WTC11 (cell line): ENCODE measurements around the gene TPST2. TPM values are rescaled to one million over a fixed set of nuclear protein-coding genes. Genes with fewer than 3 reads are reported as not detected.

Source experiments
- ATAC-seq: fragments of 200-7000 bp; cut with Tn5 transposase; 2 replicates; pipeline ENCODE4 v1.10.0; 2021; ENCODE audit warnings: mild to moderate bottlenecking, moderate library complexity
- CTCF ChIA-PET: fragments of 300-600 bp; sonication (Branson Sonifier 250); formaldehyde crosslinking; loops from one replicate; lab custom pipeline; 2021; ENCODE audit warnings: antibody characterized with exemption; lab: Charles Lee
- POLR2A ChIA-PET: fragments of 350-600 bp; sonication (Branson Sonifier 250); formaldehyde crosslinking; loops from one replicate; lab custom pipeline; 2021; ENCODE audit warnings: antibody characterized with exemption; lab: Charles Lee
- DNase-seq: peaks from one replicate; pipeline ENCODE4 v3.0.0; 2021; ENCODE audit warnings: low spot score
- H3K27ac Mint-ChIP-seq: 2 replicates; pipeline ENCODE4 v1.8.0; 2021; ENCODE audit warnings: mixed read lengths
- H3K27me3 Mint-ChIP-seq: 2 replicates; pipeline ENCODE4 v1.8.0; 2021; ENCODE audit warnings: low read depth, mild to moderate bottlenecking, moderate library complexity, mixed read lengths
- H3K36me3 Mint-ChIP-seq: 2 replicates; pipeline ENCODE4 v1.8.0; 2021; ENCODE audit warnings: mixed read lengths
- H3K4me1 Mint-ChIP-seq: 2 replicates; pipeline ENCODE4 v1.8.0; 2022; ENCODE audit warnings: mixed read lengths
- H3K4me3 Mint-ChIP-seq: 2 replicates; pipeline ENCODE4 v1.8.0; 2021; ENCODE audit warnings: mild to moderate bottlenecking, moderate library complexity, mixed read lengths
- H3K9me3 Mint-ChIP-seq: 2 replicates; pipeline ENCODE4 v1.8.0; 2021; ENCODE audit warnings: mixed read lengths
- AFF4 ChIP-seq: sonication (generic); formaldehyde crosslinking; IDR thresholded peaks from 2 replicates; pipeline ENCODE4 v1.8.1; 2023; ENCODE audit warnings: mild to moderate bottlenecking, missing genetic modification reagents, borderline replicate concordance
- ARID4B ChIP-seq: sonication (generic); formaldehyde crosslinking; IDR thresholded peaks from 2 replicates; pipeline ENCODE4 v1.8.0; 2023; ENCODE audit warnings: missing genetic modification reagents, mild to moderate bottlenecking, borderline replicate concordance
- ATF1 ChIP-seq: sonication (generic); formaldehyde crosslinking; IDR thresholded peaks from 2 replicates; pipeline ENCODE4 v1.8.1; 2023; ENCODE audit warnings: mild to moderate bottlenecking, moderate library complexity, missing genetic modification reagents
- ATF2 ChIP-seq: sonication (generic); formaldehyde crosslinking; IDR thresholded peaks from 2 replicates; pipeline ENCODE4 v1.8.1; 2022; ENCODE audit warnings: low read depth, missing genetic modification reagents, borderline replicate concordance
- CDX4 ChIP-seq: fragments of 250-450 bp; sonication (Bioruptor Pico); IDR thresholded peaks from 2 replicates; pipeline ENCODE4 v1.9.0; 2021; ENCODE audit warnings: moderate library complexity, mild to moderate bottlenecking, inconsistent platforms, borderline replicate concordance
- ERG ChIP-seq: fragments of 250-450 bp; sonication (Bioruptor Pico); IDR thresholded peaks from 2 replicates; pipeline ENCODE4 v1.8.0; 2021; ENCODE audit warnings: mild to moderate bottlenecking
- IRF2 ChIP-seq: sonication (generic); formaldehyde crosslinking; IDR thresholded peaks from 2 replicates; pipeline ENCODE4 v1.8.0; 2022; ENCODE audit warnings: low read depth, missing genetic modification reagents, borderline replicate concordance
- JUN ChIP-seq: sonication (generic); formaldehyde crosslinking; IDR thresholded peaks from 2 replicates; pipeline ENCODE4 v1.8.0; 2023; ENCODE audit warnings: mild to moderate bottlenecking, missing genetic modification reagents
- KAT7 ChIP-seq: sonication (generic); formaldehyde crosslinking; IDR thresholded peaks from 2 replicates; pipeline ENCODE4 v1.8.1; 2023; ENCODE audit warnings: missing genetic modification reagents, mild to moderate bottlenecking, borderline replicate concordance
- NFATC4 ChIP-seq: fragments of 250-450 bp; sonication (Bioruptor Pico); IDR thresholded peaks from 2 replicates; pipeline ENCODE4 v1.9.0; 2021; ENCODE audit warnings: mild to moderate bottlenecking
- NFE2L1 ChIP-seq: sonication (generic); formaldehyde crosslinking; IDR thresholded peaks from 2 replicates; pipeline ENCODE4 v1.8.1; 2023; ENCODE audit warnings: missing genetic modification reagents
- NR1H2 ChIP-seq: sonication (generic); formaldehyde crosslinking; IDR thresholded peaks from 2 replicates; pipeline ENCODE4 v1.9.0; 2021; ENCODE audit warnings: mild to moderate bottlenecking, moderate library complexity, missing genetic modification reagents
- SOX15 ChIP-seq: fragments of 250-450 bp; sonication (Bioruptor Pico); IDR thresholded peaks from 2 replicates; pipeline ENCODE4 v1.9.0; 2021; ENCODE audit warnings: mild to moderate bottlenecking
- SP1 ChIP-seq: sonication (generic); formaldehyde crosslinking; conservative IDR thresholded peaks from 2 replicates; pipeline ENCODE4 v1.8.1; 2022; ENCODE audit warnings: missing genetic modification reagents
- STAT6 ChIP-seq: sonication (generic); formaldehyde crosslinking; conservative IDR thresholded peaks from 2 replicates; pipeline ENCODE4 v1.8.1; 2023; ENCODE audit warnings: mild to moderate bottlenecking, low read depth, missing genetic modification reagents, moderate library complexity
- TEAD1 ChIP-seq: sonication (generic); formaldehyde crosslinking; IDR thresholded peaks from 2 replicates; pipeline ENCODE4 v1.8.0; 2022; ENCODE audit warnings: mild to moderate bottlenecking, missing genetic modification reagents
- USF2 ChIP-seq: sonication (generic); formaldehyde crosslinking; IDR thresholded peaks from 2 replicates; pipeline ENCODE4 v1.8.1; 2023; ENCODE audit warnings: mild to moderate bottlenecking, missing genetic modification reagents, moderate library complexity
- ZBTB43 ChIP-seq: sonication (generic); formaldehyde crosslinking; IDR thresholded peaks from 2 replicates; pipeline ENCODE4 v1.8.1; 2023; ENCODE audit warnings: mild to moderate bottlenecking, missing genetic modification reagents
- ZNF263 ChIP-seq: sonication (generic); formaldehyde crosslinking; IDR thresholded peaks from 2 replicates; pipeline ENCODE4 v1.8.1; 2022; ENCODE audit warnings: low read depth, mild to moderate bottlenecking, moderate library complexity, missing genetic modification reagents
- total RNA-seq: library from RNA; stranded (reverse); gene quantifications from 3 replicates; pipeline ENCODE4 v1.2.3, GENCODE V29; 2021

TPST2 gene
- total RNA-seq, 1 experiment from 2014 or later, result 84.2 TPM

GRCh38 chr22:26610996-26611395 lies 21.1 kb upstream of the TPST2 start:
- ATAC-seq (no peak), DNase-seq (no peak)
- H3K4me1 Mint-ChIP-seq, result peaks cover 64% of the 10 kb centered on the region
- no peak overlapping the region for H3K27ac Mint-ChIP-seq
- H3K27me3 Mint-ChIP-seq, result peaks cover 66% of the 10 kb centered on the region
- no peaks in the 10 kb centered on the region for H3K9me3 Mint-ChIP-seq
- ChIA-PET POLR2A (no interaction called here), CTCF (interaction anchor here (1.1 kb wide), 1 partner anchor 26 kb away, joined by 3 read pairs; no protein-coding TSS in a partner anchor)
- H3K36me3 Mint-ChIP-seq, result no peaks in the 10 kb centered on the region
- no peak overlapping the region for H3K4me3 Mint-ChIP-seq
- TF ChIP-seq ZNF263 (CRISPR knock-in tag) (no peak), NR1H2 (CRISPR knock-in tag) (no peak), ATF2 (CRISPR knock-in tag) (no peak), SOX15 (CRISPR knock-in tag) (no peak), ARID4B (CRISPR knock-in tag) (no peak), SP1 (CRISPR knock-in tag) (no peak), AFF4 (CRISPR knock-in tag) (no peak), ERG (CRISPR knock-in tag) (no peak), STAT6 (no peak), NFE2L1 (no peak), KAT7 (no peak), CDX4 (no peak), NFATC4 (CRISPR knock-in tag) (no peak), ATF1 (CRISPR knock-in tag) (no peak), ZBTB43 (CRISPR knock-in tag) (no peak), TEAD1 (CRISPR knock-in tag) (no peak), IRF2 (no peak), JUN (CRISPR knock-in tag) (no peak), USF2 (CRISPR knock-in tag) (no peak)
